Stimulated activated CD8-positive, alpha-beta memory T cell treated with anti-CD3 and anti-CD28 coated beads, Interleukin-4, amount 100 ng/mL, for 48 hours (primary cell): ENCODE results near the gene MAST4.
"Not testable (repeated sequence)": the region's sequence is repeated elsewhere in the genome, so short reads cannot be mapped to it uniquely, and the experiment has no call there.

Source experiments
- DNase-seq: peaks from one replicate; pipeline ENCODE4 v3.0.0-alpha.2; 2020

The MAST4 gene

DNA sequence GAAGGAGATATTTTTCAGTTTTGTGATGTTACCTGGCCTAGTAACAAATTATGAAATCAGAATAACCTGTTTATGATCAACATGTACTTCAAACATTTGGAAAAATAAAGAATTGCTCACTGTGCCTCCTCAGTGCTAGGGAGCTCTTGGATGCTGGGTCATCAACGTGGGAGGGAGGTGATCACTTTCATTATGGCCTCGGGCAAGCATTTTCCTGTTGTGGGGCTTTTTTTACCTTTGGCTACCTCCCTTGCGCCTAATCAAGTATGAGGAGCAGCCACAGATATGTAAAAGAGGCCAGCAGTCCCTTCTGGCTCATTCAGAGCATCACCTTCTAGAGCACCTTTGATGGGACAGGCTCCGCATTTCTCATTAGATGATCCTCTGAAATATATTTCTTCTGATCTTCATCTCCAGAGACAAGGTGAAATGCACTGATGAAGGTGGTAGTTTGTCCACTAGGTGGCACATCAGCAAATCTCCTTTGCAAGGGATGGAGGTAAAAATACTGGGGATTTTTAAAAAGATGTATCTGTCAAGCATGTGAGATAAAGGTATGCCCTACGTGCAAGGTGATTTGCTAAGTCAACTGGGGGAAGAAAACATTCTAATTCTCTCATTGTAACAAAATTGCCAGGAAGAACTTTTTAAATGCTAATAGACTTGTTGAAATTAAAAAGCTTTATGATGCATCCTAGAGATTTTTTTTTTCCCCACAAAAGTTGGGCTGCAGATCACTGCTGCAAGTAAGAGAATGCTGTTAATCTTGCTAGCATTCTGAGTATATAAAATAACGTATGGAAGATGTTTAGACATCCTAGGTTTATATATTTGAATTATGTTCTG, 218.2 kb downstream of the MAST4 start:
- DNase-seq = peak; percentile 58

GRCh38 chr5:66818304-66818934, 222.2 kb downstream of the MAST4 start:
- DNase-seq = no peak

DNA sequence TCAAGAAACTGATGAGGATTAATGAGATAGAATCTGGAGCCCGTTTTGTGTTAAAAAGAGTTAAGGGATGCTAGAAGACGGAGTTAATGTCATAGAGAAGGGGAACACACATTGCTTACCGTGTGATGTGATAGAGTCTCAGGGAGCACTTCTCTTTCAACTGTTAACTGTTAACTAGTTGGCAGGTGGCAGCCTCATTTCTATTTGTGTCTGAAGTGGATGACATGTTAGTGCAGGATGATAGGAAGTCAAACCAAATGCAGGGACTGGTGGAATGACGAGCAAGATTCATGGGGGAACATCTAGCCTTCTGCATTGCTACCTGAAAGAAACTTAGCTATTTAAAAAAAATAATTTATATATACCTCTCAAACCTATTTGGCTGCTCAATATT, 222.7 kb downstream of the MAST4 start:
- DNase-seq = no peak

DNA sequence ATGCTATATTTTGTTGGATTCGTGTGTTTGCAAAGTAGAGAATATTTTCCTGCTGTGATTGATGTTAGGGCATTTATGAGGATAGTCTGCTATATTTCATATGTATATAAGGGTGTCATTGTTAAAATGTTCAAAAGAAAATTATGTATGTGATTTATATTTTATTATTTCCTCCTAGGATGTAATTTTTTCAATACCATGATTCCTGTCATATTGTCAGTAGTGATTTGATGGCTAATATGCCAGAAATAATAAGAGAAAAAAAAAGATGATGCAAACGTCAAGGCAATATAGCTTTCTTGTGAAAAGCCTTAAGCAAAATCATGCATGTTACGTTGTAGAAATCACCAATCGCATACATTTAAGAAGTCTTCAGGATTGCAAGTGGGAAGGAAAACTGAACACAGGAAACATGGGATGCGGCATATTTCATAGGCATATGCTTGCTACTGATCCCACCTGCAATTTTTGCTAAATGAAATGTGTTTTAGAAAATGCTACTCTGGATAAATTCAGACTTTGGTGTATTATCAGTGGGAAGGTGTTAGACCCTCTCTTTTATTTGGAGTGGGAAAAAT, 224.5 kb downstream of the MAST4 start:
- DNase-seq = no peak

DNA sequence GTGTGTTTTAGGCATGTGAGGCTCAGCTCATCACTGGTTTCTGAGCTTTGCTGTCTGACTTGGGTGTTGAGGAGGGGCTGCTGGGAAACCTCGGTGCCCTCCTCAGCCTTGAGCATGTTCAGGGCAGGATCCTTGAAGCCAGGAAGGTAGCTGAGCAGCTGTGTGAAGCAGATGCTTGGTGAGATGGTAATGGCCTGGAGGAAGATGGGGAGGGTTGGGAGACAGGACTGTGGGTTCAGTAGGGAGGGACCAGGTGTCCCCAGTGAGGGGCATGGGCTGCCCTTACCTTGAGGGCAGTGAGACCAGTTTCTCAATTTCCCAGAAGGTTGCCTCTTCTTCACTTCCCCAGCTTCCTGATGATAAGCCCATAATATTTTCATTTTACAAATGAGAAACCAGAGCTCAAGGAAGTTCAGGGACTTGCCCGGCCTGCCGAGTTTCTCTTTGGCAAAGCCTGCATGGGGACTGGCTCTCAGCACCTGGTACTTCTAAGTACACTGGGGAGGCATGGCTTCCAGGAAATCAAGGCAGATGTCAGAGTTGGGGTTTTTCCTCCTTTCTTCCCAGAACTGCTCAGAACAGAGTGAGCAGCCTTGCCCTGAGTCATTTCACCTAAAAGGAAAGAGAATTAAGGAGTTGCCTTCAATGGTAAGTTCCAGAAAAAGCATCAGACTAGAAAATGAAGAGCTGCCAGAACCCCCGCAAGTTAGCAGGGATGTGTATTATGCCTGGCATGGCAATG, 225.7 kb downstream of the MAST4 start:
- peak; percentile 52 for DNase-seq

- not testable (repeated sequence) for DNase-seq
These were observed 226.7 kb downstream of the MAST4 start for GRCh38 chr5:66822906-66823305.

GRCh38 chr5:66824476-66824875, 228.3 kb downstream of the MAST4 start:
- DNase-seq = no peak

DNA sequence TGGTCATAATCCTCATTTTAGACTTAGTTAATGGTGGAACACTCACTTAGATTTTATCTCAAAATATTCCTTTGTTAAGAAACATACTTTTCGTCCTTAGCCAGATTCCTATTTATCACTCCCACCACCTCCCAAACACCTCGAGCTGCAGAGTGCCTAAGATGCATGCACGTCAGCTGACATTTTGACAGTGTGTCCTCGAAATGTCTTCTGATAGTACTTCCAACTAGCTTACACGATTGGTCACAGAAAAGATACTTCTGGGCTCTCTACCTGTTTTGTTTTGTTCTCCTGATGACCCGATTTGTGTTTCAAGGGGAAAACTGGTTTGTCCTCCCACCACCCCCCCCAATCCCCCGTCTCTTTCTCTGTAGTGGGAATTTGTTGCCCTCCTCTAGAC, 230.1 kb downstream of the MAST4 start:
- no peak for DNase-seq

GRCh38 chr5:66826696-66827095, 230.5 kb downstream of the MAST4 start:
- DNase-seq = no peak

DNA sequence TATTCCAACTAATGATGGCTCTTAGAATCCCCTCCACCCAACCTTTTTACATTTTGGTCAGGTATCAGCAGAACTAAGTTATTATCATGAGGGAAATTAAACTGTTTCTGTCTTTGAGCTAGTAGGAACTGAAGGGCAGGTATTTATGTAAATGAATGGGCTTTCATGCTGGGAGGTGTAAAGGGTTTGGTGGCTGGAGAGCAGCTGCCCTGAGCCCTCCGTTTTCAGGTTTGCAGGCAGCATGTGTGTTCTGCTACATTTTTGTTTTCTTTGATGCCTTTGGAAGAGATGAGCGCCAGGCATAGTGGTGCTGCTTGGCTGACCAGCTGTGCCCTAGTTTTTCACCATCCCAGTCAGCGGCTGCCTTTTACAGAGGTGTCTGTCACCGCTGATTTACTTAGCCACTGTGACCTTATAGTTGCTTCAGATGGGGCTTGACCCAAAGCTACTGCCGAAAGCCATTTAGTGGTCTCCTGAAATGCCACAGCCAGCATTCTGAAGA, 231.9 kb downstream of the MAST4 start:
- no peak for DNase-seq

- peak; percentile 58 for DNase-seq
These were observed 232.6 kb downstream of the MAST4 start for GRCh38 chr5:66828548-66829357.

GRCh38 chr5:66829358-66829674, 233.1 kb downstream of the MAST4 start:
- DNase-seq = no peak

DNA sequence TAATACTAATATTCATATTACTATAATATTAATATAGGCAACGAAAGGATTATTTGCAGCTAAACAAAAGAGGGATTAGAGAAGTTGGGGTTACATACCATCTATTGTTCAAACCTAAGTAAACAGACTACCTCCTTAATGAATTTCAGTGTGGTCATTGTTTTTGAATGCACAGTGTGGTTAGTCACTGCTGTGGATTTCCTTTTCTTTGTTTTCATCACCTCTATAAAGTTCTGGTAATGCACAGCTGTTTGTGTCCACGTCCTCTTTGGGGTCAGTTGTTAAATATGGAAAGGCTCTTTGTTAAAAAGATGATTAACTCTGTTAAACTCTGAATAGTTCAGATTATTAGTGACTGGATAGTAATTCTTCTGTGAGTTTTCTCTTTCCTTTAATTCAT, 233.6 kb downstream of the MAST4 start:
- DNase-seq = no peak

- no peak for DNase-seq
These were observed 234.4 kb downstream of the MAST4 start for GRCh38 chr5:66830636-66831035.

DNA sequence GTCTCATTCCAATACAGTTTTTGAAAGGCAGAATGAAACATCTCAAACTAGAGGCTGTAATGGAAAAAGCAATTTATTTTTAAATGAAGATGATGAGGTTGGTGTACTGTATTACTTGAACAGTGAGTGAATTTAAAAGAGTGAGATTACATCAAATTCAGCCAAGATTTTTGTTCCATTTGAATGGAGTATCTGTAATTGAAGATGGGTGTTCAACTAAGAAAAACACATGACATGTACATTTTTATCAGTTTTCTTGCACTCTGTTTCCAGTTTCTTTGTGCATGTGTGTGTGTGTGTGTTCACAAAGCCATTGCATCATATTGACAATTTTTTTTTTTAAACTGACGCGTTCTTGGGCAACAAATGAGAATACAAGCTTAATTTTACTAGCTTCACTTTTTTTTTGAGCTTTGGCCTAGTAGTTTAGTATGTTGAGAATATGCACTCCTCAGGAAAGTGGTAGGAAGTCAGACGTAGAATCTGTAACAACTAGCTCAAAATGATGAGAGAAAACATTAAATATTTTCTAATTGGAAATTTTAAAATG, 243.5 kb downstream of the MAST4 start:
- no peak for DNase-seq

DNA sequence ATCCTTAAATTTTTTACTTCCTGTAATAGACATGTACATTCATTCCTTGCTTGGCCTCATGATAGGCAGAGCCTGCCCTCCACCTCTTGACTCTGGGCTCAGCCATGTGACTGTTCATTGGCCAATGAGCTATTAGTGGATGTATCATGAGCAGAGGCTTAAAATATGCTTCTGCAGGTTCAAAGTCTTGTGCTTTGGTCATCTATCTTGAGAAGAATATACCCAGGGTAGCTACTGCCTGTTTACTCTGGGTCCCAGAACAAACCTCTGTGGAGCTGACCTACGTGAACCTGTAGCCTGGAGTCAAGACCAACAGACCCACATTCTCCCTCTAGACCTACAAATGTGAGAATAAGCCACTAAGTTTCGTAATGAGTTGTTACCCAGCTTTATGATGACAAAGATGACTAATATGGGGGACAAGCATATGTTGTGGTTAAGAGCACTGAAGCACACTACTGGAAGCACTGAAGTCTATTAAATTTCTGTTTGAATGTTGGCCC, 244.4 kb downstream of the MAST4 start:
- peak; percentile 34 for DNase-seq

DNA sequence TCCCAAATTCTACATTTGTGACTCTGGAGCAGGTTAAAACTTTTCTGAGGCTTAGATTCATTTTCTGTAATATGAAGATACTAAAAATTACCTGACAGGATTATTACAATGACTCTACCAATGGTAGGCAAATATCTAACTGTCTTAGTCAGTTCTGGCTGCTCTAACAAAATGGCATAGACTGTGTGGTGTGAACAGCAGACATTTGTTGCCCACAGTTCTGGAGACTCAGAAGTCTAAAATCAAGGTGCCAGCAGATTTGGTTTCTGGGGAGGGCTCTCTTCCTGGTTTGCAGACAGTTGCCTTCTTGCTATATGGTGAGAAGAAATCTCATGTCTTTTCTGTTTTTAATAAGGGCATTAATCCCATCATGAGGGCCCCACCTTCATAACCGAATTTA, 245.1 kb downstream of the MAST4 start:
- DNase-seq = no peak

DNA sequence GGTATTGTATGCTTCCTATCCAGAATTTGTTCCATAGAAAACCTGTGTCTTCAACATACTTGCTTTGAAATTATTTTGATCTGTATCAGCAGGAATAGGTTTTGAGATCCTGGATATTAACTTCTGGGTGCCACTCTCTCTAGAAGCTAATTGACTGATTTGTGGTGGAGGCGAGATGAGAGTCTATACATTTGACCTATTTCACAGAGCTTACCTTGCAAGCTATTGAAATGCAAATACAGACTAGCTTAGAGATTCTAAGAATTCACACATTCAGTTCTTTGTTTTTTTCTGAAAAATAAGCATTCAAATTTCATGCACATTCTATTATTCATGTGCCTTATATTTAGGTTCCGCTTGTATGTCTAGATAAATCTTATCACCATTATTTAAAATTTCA, 246.3 kb downstream of the MAST4 start:
- no peak for DNase-seq

GRCh38 chr5:66843065-66843464, 246.9 kb downstream of the MAST4 start:
- DNase-seq = no peak

DNA sequence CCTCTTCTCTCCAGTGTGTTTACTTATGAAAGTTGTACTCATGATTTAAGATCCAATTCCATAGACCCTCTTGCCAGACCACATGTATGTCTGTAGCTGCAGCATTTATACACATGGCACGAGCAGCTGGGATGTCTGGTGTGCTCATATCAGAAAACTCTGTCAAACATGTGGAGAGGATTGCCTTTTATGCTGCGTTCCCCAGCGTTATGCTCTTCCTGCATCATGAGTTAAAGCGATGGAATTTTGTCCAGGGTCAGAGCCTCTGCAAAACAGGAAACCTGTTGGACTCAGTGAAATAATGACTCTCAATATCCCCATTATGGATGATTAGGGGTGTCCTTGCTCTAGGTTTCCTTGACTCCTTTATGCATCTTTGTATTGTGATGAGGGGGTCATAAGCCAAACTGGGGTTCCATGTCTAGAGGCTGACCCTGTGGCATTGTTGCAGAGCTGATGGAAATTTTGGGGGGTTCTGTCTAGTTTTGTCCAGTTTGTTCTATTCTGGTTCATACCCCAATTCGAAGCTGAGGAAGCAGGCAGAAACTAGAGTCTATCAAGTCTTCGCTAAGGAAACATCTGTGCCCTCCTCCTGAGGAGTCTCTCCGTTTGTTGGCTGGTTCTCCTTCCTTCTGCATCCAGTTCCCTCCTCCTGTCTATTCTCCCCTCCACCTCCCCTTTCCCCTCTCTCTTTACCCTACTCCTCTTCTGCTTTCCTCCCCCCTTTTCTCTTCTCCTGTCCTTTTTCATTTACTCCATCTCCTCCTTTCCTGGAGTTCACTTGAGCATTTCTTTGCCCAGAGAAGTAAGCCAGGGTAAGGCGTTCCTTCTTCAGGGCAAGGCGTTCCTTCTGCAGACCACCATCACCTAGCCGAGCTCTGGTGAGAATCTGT, 252.8 kb downstream of the MAST4 start:
- DNase-seq = no peak

- DNase-seq = no peak
These were observed 253.6 kb downstream of the MAST4 start for GRCh38 chr5:66849803-66850202.
